ENCODE data around the gene KIAA0408. TPM values are rescaled to one million over a fixed set of nuclear protein-coding genes. Genes with fewer than 3 reads are reported as not detected.

The KIAA0408 gene
- total and polyA plus RNA-seq, 2 of the 8 experiments (the other 6 are each of a cell fraction or from before 2014, with no cell fraction given), result 3.3 to 10.8 TPM

- Histone ChIP-seq H3K79me1 (ENCODE audit: low read depth, low read length) (no peaks in the 10 kb centered on the region), H3K18ac (ENCODE audit: extremely low read depth, low read length) (no peak overlapping the region; the same call in 1 of the 2 replicates), H3K27me3 (replicated peaks in 1 of 4; ENCODE audit: control insufficient read depth in 3 of 4, extremely low read depth in 1 of 4, insufficient read depth in 3 of 4, low read length in 3 of 4) (no peaks in the 10 kb centered on the region), H4K5ac (ENCODE audit: insufficient read length, low read depth, low read length) (no peak overlapping the region), H3K4me1 (replicated peaks in 1 of 4; ENCODE audit: control insufficient read depth in 3 of 4, insufficient read depth in 4 of 4, low read length in 3 of 4) (peaks cover 0 to 26% (median 15%) of the 10 kb centered on the region in 4 experiments), H2BK20ac (ENCODE audit: low read length) (no peak overlapping the region), H2AFZ (ENCODE audit: low read length) (no peak overlapping the region), H2BK15ac (ENCODE audit: low read length) (no peak overlapping the region), H2BK120ac (replicated peaks; ENCODE audit: low read depth, low read length) (no peak overlapping the region), H4K8ac (ENCODE audit: extremely low read depth, insufficient read depth, low read length) (no peak overlapping the region), H2BK5ac (ENCODE audit: low read depth, low read length) (0 out of 2 replicates have a peak overlapping the region, but pooled peaks have one; percentile 28), H3K23me2 (ENCODE audit: low read depth, low read length) (no peaks in the 10 kb centered on the region), H3K14ac (ENCODE audit: insufficient read length) (no peak overlapping the region), H3K4me3 (ENCODE audit: extremely low read depth in 1 of 4, insufficient read depth in 2 of 4, low read depth in 3 of 4, low read length in 4 of 4) (no peak overlapping the region), H3K36me3 (ENCODE audit: control insufficient read depth in 2 of 4, insufficient read depth in 4 of 4, low read length in 3 of 4) (peaks cover 0 to 16% (median 10%) of the 10 kb centered on the region in 4 experiments; a peak in 6 of 8 replicates), H3K9me3 (ENCODE audit: insufficient read depth in 2 of 2, low read depth in 1 of 2, low read length in 1 of 2) (no peaks in the 10 kb centered on the region), H3K9ac (replicated peaks in 1 of 4; ENCODE audit: extremely low read depth in 1 of 4, low read depth in 3 of 4, low read length in 3 of 4) (no peak overlapping the region), H3K23ac (ENCODE audit: insufficient read length) (no peak overlapping the region), H3K79me2 (ENCODE audit: control insufficient read depth in 1 of 2, insufficient read depth in 2 of 2, low read length in 2 of 2) (no peaks in the 10 kb centered on the region), H2AK5ac (ENCODE audit: low read depth, low read length) (no peak overlapping the region), H2BK12ac (ENCODE audit: low read depth, low read length) (peak overlapping the region; percentile 30; the same call in 1 of the 2 replicates), H3K27ac (ENCODE audit: low read depth, low read length) (no peak overlapping the region; the same call in 1 of the 2 replicates), H3K56ac (replicated peaks; ENCODE audit: insufficient read length, low read depth, low read length) (no peak overlapping the region), H3K4ac (replicated peaks; ENCODE audit: insufficient read length, low read depth, low read length) (no peak overlapping the region), H4K20me1 (replicated peaks in 1 of 2; ENCODE audit: control insufficient read depth in 1 of 2, insufficient read depth in 2 of 2, low read length in 2 of 2) (no peaks in the 10 kb centered on the region), H3K4me2 (ENCODE audit: insufficient read depth in 1 of 2, low read depth in 2 of 2, low read length in 2 of 2) (no peak overlapping the region), H4K91ac (replicated peaks; ENCODE audit: insufficient read length, low read length) (no peak overlapping the region)
- WGBS, 2 experiments (ENCODE audit: extremely low coverage in 1 of 2, insufficient coverage in 1 of 2, insufficient read length in 1 of 2, insufficient replicate concordance in 2 of 2, low coverage in 1 of 2, low lambda C conversion rate in 2 of 2, missing lambda C conversion rate in 1 of 2), result 92% methylated on average over 4 of the region's 4 CpGs; no CpG with 5 or more reads in 1 of the 2 experiments
- POLR2A ChIA-PET (ENCODE audit: partially characterized antibody), result interaction anchor here (0.9 to 3.4 kb wide), 6 partner anchors 11 to 38 kb away, joined by 3 to 15 read pairs (median 4); partner anchors contain the start of gene MTCL3
- FAIRE-seq (no peak), DNase-seq (ENCODE audit: low read depth in 1 of 2, low spot score in 2 of 2) (no peak)
- CTCF ChIA-PET (ENCODE audit: partially characterized antibody), result interaction anchor here (1.3 to 9.1 kb wide), 2 partner anchors 12 to 36 kb away, joined by 3 to 65 read pairs; partner anchors contain the start of gene MTCL3
- TF ChIP-seq GABPA (IDR thresholded peaks at IDR 0.05; ENCODE audit: borderline replicate concordance, insufficient read depth, low read length), result no peak
- no peak for TF ChIP-seq CREB1 (IDR thresholded peaks at IDR 0.05)
- TF ChIP-seq JUN (IDR thresholded peaks at IDR 0.05; ENCODE audit: low read depth, low read length), result no peak
- no peak for TF ChIP-seq YY1 (IDR thresholded peaks at IDR 0.05; ENCODE audit: low read depth, low read length)
- no peak for TF ChIP-seq CEBPB (IDR thresholded peaks at IDR 0.05; ENCODE audit: low read depth, low read length)
- no peak for TF ChIP-seq TAF7 (optimal IDR thresholded peaks at IDR 0.05; ENCODE audit: borderline replicate concordance, low read depth, low read length)
- TF ChIP-seq, protein P1, sequence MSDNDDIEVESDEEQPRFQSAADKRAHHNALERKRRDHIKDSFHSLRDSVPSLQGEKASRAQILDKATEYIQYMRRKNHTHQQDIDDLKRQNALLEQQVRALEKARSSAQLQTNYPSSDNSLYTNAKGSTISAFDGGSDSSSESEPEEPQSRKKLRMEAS (IDR thresholded peaks at IDR 0.05), result no peak
- TF ChIP-seq HDAC6 (IDR thresholded peaks at IDR 0.05; ENCODE audit: low read depth, low read length), result no peak
- TF ChIP-seq SIRT6 (IDR thresholded peaks at IDR 0.05; ENCODE audit: low read length), result no peak
- no peak for TF ChIP-seq RAD21 (IDR thresholded peaks at IDR 0.05 in 1 of 2, conservative IDR thresholded peaks at IDR 0.05 in 1 of 2; ENCODE audit: low read depth in 2 of 2, low read length in 2 of 2)
- TF ChIP-seq, protein P2, sequence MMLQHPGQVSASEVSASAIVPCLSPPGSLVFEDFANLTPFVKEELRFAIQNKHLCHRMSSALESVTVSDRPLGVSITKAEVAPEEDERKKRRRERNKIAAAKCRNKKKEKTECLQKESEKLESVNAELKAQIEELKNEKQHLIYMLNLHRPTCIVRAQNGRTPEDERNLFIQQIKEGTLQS (IDR thresholded peaks at IDR 0.05; ENCODE audit: insufficient read depth, low read depth, low read length), result no peak
- TF ChIP-seq TBP (IDR thresholded peaks at IDR 0.05; ENCODE audit: low read depth, low read length), result no peak
Observed at GRCh38 chr6:127481628-127482027, 22.4 kb upstream of the KIAA0408 start.

All from H1 (cell line).